HG02885 (cell line): ENCODE results near the gene PRDM16.

Source experiments
- ATAC-seq: cut with Tn5 transposase; IDR thresholded peaks from one replicate; pipeline ENCODE4 v1.9.1; 2021; ENCODE audit warnings: mild to moderate bottlenecking; ENCODE audit not compliant: unreplicated experiment, poor library complexity

The PRDM16 gene

DNA sequence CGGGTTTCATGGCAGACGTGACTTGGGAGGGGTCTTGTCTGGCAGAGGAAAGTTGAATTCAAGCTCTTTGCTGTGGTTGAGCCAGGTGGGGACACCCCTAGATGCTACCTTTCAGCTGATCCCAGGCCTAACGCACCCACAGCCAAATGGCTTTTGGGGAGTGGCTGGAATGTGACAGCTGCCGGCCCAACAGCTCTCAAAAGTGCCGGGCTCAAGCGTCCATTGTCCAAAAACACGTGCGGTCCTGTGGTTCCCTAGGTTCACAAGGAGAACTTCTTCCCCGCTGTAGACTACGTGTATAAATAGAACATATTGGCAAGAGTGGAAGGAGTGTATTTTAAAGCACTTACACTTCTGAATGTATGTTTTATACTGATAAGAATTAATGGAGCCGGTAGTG lies 298.4 kb downstream of the PRDM16 start:
- ATAC-seq, result no peak

DNA sequence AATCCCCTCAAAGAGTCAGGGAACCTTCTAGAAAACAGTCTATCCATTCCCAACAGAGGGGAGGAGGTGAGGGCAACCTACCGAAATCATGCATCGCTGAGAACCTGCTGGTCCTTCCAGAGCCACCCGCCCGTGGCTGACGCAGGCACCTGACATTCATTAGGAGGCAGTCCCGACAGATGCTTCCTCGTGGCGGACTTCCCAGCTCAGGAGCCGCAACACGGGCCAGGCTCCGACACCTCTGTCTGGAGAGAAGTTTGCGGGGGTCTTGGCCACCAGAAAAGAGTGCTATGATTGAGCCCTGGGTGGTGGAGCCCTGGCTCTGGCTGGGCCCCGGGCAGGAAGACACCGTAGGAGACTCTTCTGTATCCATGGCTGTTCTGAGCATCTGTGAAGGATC lies 299.1 kb downstream of the PRDM16 start:
- no peak for ATAC-seq

DNA sequence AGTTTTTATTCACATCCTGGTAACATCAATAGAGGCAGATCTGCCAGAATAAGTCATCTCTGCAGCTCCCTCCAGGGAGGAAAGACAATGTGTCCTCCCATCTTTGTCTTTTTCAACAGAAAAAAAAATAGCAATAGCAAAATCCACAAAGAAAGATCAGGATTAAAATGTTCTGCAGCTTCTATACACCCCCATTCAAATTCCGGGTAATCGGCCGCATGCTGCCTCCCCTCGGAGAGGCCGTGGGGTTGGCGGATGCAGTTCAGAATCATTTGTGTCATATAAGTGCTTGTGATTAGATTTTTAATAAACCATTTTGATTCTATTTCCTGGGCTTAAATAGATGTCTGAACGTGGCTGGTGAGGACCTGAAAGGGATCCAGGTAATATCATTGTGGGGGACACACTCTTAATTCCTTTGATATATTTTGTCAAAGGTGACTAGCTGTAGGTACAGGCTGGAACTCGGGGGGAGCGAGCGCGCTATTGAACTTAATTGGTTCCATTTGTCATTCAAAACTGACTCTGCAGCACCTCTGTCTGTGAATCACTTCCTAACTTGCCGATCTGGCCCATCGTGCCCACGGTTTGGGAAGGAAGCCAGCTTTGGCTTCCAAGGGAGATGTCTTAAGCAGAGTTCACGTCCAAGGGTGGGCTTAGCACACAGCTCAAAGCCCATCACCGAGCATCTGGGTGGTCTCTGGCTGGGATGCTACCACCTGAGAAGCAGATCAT lies 299.9 kb downstream of the PRDM16 start:
- no peak for ATAC-seq

DNA sequence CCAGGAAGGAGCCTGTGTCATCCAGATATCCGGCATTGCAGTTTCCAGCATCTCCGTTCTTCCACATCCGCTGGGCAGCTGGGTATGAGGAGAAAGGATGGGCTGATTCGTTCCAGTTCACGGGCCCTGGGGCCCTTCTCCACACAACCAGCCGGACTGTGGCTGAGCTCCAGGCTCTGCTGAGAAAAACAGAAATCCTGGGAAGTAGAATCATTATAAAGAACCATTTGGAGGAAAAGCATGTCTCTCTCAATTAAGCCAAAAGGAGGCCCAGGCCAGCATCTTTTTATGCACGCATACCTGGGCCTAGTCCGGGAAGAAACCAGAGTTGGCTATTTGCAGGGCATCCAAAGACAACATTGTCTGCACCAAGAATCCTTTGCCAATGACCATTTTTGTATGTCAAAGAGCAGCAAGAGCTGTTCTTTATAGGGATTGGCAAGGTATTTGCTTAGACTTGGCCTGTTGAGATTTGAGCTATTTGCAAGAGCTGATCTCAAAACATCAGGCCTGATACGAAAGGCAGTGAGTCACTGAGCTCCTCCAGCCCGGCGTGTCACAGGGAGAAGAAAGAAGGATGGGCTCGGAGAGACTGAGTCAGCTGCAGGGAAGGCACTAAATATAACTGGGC lies 300.6 kb downstream of the PRDM16 start:
- no peak for ATAC-seq

DNA sequence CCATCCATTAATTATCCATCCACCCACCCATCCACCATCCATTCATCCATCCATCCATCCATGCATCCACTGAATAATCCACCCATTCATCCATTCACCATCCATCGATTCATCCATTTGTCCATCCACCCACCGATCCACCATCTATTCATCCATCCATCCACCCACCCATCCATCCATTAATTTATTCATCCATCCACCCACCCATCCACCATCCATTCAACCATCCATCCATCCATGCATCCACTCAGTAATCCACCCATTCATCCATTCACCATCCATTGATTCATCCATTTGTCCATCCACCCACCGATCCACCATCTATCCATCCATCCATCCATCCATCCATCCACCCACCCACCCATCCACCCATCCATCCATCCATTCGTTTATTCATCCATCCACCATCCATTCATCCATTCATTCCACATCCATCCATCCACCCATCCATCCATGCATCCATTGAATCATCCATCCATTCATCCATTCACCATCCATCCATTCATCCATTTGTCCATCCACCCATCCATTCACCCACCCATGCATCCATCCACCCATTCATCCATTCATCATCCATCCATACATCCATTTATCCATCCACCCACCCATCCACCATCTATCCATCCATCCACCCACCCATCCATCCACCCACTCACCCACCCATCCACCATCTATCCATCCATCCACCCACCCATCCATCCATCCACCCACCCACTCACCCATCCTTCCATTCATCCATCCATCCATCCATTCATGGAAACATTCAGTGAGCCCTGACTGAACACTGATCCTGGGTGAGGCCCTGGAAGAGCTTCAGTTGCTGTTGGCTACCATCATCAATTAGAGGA lies 302.1 kb downstream of the PRDM16 start:
- ATAC-seq, result no peak

DNA sequence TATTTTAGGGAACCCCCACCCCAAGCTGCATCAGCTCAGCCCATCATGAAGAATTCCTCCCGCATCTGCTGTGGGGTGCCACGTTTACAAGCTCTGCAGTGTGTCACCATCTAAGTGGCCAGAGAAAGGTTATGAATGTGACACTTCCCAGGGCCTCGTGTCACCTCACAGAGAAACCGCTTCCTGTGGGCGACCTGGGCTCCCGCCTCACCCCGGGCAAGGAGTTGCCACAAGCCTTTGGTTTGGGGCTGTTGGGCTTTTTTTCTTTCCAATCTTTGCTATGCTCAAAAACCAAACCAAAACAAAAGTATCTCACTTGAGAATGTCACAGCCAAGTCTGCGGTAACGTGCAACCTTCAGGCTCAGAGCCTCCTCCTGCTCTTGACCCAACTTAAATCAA lies 303.3 kb downstream of the PRDM16 start:
- ATAC-seq, result no peak

DNA sequence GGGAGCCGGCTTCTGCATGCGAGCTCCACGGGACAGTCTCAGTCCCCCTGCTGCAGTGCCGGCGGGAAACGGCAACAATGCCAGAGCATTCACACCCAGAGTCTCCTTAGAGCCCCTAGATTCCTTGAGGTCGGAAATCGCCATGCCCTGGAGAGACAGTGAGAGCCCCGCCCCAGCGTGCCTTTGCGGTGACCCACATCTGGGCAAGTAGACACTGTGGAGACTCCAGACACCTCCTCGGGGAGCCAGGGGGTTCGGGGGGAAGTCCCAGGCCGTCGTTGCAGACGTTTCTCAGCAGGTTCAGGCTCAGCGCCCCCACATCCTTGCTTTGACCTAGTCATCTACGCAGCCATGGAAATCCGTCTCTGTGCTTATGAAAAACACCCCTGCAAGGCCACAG lies 304.2 kb downstream of the PRDM16 start:
- ATAC-seq, result no peak

DNA sequence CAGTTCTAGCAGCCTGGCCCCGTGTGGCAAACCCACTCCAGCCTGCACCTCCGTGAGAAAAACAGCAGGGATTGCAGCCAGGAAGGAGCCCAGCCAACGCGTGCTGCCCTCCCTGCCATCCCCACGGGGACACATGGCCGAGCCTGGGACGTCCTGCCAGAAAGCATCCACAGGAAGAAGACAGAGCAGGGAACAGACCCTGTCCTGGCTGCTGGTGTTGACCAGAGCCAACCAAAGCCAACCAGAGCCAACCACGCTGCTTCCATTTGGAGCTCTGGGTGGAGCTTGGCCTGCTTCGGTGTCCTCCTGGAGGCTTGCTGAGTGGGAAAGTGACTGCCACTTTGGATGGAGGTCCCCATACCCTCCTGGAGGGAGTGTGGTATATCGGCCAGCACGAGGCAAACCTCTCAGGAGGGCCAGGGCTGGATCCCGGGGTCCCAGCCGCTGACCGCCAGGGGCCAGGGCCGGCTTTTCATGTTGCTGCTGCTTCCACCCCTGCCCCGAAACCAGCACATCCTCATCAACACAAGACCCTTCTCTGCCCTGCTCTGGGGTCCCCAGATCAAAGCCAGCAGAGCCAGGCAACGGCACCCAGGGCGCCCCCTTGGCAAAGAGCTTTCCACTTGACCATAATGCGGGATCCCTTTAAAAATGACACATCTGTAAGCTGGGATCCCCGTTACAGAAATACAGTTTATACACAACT lies 304.9 kb downstream of the PRDM16 start:
- no peak for ATAC-seq

DNA sequence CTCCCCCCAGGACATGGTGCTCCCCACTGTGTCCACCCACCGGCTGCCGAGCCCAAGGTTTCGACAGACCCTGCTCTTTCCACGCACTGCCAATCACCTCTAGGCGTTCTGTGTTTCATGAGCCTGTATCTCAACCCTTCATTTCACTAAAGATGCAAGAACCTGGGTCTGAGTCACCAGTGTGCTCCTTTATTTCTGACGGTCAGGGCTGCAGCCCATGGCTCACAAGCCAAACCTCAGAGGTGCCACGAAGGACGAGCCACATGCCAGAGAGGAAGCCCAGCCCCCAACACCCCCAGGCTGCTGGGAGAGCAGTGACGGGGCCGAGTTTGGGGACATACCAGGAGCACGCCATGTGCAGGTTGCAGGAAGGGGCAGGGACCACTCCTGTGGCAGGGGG lies 306.2 kb downstream of the PRDM16 start:
- no peak for ATAC-seq

DNA sequence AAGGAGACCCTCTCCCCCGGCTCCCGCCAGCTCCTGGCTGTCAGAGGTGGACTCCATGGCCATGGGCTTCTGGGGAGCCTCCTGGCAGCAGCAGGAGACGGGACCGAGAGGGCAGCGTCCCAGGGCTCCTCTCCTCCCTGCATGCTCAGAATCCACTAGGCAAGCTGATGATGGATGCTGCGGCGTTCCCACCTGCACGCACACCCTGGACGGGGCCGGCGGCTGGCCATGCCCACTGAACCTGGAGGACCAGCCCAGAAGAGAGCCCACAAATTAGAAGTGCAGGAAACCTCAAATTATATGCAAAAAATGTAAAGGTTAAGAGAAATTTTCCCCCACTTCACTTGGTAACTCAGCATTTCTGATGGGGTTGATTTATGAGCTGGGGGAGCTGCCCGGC lies 308.2 kb downstream of the PRDM16 start:
- ATAC-seq, result no peak

DNA sequence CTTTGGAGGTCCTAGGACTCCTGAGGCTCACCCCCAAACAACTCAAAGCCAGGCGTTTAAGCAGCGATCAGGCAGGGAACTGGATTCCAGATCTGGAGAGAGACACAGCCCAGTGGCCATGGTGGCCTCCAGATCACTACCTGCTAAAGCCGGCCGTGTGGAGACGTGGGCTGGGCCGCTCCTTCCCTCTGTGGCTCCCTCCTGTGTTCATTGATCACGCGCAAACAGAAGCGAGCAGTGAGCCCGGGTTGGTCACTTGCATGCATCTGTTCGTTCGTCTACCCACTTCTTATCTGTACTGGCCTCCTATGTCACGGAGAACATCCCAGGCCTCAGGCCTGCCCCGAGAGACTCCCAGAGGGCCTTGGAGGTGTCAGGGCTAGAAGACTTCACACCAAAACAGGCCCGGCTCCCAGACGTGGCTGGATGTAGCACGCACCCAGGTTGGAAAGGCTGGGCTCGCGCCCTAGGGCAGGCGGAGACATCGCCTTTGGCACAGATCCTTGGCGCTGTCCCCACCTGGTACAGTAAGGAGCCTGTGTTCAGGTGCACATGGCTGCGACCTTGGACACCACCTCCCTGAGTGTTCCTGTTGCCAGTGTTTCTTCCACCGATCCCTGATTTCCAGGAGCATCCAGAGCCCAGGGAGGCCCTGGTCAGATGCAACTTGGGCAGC lies 308.7 kb downstream of the PRDM16 start:
- ATAC-seq, result no peak

DNA sequence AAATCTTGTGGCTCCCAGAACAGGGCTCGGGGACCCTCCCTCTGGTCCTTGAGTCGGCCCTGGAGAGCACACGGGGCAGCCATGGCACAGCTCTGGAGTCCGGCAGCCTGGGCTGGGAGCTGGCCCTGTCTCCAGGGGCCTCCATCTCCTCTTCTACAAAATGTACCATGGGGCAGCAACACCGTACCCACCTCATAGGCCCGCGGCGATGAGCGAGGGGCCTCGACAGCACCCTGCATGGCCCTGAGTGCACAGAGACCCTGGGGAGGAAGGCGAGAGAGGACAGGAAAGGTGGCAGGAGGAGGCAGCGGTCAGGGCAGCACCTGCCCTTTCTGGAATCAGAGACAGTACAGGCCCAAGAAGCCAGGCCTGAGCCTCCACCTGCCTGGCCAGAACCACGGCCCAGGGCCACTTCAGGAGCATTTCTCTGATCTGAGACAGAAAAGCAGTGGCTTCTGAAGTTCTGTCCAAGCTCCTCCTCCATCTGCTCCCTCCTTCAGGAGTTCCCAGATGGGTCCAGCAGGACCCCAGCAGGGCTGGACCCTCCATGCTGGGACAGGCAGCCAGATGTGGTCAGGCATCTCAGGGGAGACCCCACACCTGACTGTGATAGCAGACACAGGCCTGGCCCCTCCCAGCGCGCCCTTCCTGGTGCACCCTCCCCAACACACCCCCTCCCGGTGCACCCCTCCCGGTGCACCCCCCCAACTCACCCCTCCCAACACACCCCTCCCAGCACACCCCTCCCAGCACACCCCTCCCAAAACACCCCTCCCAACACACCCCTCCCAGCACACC lies 309.6 kb downstream of the PRDM16 start:
- no peak for ATAC-seq

DNA sequence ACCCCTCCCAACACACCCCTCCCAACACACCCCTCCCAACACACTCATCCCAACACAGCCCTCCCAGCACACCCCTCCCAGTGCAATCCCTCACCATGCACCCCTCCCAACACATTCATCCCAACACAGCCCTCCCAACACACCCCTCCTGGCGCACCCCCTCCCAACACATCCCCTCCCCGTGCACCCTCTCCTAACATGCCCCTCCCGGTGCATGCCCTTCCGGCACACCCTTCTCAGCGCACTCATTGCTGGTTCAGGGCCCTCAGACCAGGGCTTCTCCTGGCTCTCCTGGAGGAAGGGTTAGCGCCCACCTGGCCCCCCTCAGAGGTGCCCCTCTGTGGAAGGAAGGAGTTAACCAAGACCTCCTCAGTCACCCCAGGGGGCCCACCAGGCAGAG lies 310.9 kb downstream of the PRDM16 start:
- no peak for ATAC-seq

DNA sequence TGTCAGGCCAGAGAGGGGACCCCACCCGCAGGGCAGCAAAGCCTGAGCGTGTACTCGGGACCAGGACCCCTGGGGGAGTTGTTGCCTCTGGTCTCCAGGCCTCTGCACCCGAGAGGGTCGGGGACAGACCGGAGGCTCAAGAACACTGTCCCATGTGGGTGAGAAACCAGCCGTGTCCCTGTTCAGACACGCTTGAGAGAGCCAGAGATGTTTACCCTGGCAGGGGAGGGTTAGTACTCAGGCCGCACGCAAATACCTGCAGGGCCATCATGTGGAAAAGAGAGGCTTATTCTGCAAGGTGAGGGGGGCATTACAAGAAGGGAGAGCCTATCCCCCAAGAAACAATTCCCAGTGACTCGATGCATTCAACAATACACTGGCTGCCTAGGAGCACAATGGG lies 311.5 kb downstream of the PRDM16 start:
- no peak for ATAC-seq

DNA sequence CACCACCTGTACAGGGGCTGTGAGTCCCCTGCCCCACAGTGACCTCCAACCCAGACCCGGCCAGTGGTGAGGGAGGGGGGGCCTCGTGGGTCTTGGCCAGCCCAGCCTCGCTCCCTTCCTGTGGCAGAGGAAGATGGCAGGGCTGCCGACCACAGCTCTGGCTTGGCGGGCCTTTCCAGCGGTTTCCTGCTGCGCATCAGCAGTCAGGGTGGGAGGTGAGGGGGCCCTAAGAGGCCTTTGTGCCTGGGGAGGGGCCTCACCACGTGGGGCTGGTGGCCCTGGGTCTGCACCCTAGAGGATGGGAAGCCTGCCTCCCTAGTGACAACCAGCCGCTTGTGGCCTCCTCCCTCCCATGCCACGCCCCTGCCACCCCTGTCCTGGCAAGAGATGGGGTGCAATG lies 312.9 kb downstream of the PRDM16 start:
- ATAC-seq, result no peak

DNA sequence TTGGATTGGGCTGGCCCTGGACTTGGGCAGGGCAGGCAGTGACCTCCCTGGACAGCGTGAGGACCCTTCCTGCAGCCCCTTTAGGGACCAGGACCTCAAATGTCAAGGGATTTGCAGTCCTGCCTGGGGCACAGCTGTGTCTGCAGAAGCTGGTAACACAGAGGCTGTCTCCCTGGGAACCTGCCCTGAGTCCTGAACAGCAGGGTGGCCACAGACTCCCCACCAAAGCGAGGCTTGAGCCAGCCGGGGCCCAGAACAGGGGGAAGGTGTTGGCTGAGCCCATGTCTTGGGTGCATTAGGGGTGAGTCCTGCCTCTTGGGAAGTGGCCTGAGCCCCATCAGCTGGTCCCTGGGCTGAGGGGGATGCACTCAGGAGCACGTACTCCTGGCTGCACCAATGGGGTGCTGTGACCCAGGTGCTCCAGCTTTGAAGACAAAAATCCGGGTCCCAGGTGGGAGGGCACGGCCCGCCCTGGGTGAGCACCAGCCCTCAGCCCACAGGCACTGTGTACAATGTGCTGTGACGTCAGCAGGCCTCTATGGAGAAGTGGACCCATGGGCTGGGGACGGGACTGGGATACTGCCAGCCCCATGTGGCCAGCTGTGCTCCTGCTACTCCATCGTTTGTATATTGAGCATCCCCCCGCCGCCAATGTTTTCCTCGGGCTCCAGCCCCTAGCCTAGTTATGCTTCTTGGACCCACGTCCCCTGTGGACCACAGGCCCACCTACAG lies 313.5 kb downstream of the PRDM16 start:
- no peak for ATAC-seq

DNA sequence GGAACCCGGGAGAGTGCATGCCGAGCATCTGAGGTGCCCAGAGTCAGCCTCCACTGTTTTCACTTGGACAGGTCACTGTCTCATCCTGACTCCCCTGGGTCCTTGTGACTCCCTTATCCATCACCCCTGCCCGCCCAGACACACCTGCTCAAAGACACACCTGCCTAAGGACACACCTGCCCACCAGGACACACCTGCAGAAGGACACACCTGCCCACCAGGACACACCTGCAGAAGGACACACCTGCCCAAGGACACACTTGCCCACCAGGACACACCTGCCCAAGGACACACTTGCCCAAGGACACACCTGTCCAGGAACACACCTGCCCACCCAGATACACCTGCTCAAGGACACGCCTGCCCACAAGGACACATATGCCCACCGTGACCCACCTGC lies 314.7 kb downstream of the PRDM16 start:
- no peak for ATAC-seq

DNA sequence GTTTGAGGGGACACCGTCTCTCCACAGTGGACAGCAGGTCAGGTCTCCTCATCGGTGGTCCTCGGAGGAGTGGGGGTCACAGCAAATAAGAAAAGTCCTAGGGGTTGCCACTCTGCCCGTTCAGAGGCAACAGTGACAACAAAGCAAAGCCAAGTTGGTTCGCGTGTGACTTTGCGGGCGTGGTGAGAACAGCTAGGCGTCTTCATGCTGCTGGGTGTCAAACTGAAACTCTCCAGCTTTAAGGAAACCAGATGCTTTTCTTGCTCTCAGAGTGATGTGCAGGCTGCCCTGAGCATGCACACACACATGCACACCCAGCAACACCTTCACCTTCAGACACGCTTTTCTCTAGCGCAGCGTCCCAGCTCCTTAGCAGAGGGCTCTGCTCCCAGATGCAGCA lies 315.4 kb downstream of the PRDM16 start:
- no peak for ATAC-seq
